NCI-H187 (cell line): Measurements from ENCODE around the gene LYSET.
"Not testable (repeated sequence)": the region's sequence is repeated elsewhere in the genome, so short reads cannot be mapped to it uniquely, and the experiment has no call there.

Source experiments
- DNase-seq, 2 experiments: peaks; one replicate each; lab custom pipeline; 2025; lab: John Stamatoyannopoulos, UW

Gene LYSET

DNA sequence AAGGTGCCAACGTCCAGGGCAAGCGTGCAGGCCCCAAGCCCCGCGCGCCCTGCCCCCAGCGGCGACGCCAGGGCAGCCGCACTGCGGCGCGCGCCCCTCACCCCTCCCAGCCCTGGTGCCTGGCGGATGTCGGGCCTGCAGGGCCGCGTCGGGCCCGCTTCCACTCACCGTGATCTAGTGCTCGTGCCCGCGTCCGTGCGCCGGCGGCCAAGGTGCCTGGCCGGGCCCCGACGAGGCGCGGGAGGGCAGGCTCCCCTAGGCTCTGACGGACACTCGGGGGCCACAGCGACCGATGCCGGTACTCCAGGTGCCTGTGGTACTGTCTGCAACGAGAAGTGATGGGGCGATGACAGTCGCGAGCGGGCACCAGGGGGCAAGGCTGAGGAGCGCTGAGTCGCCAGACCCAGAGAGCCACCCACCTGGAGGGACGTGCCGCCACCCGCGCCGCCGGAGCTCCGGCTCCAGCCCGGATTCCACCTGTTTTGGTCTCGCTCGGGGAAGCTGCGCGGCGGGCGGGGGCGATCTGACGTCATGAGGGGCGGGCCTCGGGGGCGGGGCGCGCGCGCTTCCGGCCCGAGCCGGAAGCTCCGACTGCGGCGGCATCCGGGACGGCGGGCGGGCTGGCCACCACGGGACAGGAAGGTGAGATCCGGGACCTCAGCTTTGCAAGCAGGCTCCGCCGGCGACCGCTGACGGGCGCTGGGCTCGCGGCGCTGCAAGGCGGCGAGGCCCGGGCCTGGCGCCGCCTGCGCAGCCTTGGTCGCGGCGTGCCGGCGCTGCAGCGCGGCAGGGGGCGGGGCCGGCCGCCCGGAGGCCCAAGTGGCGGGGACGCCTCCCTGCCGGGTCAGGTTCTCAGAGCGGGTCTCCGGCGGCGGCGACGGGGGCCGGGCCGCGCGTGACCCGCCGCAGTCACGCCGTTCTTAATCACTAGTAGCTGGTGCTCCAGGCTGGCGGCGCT is at the start of gene LYSET, which contains the start of gene MOAP1:
LYSET (plus strand) TSS at position 927 of the 958 bp plus-strand sequence. CDS start 89 bp downstream, outside the sequence.
MOAP1 (minus strand) TSS at position 507 of the 958 bp plus-strand sequence. CDS start 655 bp downstream, outside the sequence.
- DNase-seq = peak; percentile 63 to 84

- DNase-seq = no peak
These were observed 49.7 kb upstream of the LYSET start for GRCh38 chr14:93135399-93135798.

DNA sequence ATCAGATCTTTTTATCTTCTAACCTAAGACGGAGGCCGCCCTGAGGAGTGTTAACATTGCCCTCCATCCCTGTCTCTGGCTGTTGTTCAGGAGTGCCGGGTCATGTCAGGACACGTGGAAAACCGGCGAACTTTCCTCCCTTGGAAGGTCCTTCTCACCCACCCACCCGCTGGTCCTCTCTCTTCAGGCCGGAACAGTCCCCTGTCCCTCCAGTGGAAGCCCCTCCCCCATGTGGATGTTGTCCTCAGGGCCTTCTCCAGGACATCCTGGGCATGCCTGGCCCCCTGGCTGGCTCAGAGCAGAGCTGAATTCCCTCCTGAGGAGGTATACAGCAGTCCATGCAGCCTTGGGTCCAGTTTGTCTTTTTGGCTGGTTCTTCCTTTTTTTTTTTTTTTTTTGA is 49.1 kb upstream of the LYSET start:
- DNase-seq = no peak

DNA sequence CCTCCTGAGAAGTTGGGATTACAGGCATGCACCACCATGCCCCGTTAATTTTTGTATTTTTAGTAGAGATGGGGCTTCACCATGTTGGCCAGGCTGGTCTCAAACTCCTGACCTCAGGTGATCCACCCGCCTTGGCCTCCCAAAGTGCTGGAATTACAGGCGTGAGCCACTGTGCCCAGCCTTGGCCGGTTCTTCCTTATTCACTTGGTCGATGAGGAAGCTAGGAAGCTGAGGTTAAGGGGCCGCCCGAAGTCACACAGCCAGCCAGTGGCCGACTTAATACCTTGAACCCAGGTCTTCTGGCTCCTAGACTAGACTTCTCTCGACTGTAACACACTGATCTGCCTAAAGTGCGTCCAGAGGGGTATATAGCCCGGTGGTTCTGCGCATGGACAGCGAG is 48.6 kb upstream of the LYSET start:
- DNase-seq = not testable (repeated sequence)

DNA sequence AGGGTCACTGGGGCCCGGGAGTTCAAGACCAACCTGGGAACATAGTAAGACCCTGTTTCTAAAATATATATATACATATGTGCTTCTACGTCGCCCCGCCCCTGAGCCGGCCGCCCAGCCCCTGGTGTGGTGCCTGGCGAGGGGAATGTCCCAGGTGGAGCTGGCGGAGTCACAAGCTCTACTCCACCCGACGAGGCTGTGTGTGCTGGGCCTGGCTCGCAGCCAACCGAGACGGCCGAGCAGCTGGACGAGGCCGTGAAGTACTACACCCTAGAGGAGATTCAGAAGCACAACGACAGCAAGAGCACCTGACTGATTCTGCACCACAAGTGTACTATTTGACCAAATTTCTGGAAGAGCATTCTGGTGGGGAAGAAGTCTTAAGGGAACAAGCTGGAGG is 47.3 kb upstream of the LYSET start:
- DNase-seq = peak; percentile 56 to 82

- no peak for DNase-seq
These were observed 42.1 kb upstream of the LYSET start for GRCh38 chr14:93142854-93143652.

DNA sequence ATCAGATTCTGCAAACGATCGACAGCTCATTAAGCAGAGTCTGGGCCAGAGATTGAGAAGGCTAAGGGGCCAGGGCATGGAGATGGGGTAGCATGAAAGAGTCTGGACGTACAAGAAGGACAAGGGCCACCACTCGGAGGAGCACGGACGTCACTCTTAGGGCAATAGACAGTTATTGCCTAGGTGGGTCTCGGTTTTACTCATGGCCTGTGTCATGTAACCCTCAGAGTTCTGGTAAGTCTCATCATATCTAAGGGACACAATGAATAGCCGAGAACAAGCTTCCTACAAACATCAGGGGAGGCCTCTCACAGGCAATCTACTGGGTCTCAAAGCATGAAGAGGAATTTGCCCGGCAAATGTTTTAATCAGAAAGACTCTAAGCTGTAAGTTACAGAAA is 39.0 kb upstream of the LYSET start:
- no peak for DNase-seq

DNA sequence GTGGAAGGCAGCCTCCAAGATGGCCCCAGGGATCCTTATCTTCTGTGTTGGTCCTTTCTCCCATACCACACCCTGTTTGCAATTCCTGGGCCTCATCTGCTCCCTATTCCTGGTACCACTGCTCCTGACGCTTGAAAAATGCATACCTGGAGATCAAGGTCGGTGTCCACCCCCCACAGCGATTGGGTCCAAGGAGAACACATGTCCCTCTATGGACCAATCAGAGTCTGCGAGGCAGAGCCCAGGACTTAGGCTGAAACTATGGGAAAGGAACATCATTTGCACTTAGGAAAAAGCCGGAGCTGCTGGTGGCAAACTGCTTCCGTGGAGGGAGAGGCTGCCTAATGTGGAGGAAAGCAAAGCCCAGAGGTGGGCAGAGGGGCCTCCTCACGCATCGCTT is 36.1 kb upstream of the LYSET start:
- DNase-seq = no peak

- DNase-seq = no peak
These were observed 34.6 kb upstream of the LYSET start for GRCh38 chr14:93150227-93151208.

DNA sequence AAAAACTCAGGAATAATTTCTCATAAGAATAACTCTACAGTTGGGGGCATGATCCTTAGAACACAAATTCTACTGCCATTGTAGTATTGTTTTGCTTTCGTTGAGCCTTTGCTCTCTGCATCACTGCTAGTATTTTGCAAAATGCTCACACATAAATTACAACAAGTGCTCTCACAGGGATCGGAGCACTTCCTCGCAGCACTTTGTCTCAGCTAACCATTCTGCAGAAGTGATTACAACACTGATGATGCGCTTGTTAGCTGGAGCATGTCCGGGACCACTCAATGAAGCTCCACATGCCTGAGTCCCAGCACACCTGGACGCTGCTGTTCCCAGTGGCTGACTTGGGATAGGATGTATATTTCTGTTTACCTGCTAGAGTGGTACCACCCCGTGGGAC is 32.0 kb upstream of the LYSET start:
- DNase-seq = peak in 1 of 2 experiments; percentile 55

DNA sequence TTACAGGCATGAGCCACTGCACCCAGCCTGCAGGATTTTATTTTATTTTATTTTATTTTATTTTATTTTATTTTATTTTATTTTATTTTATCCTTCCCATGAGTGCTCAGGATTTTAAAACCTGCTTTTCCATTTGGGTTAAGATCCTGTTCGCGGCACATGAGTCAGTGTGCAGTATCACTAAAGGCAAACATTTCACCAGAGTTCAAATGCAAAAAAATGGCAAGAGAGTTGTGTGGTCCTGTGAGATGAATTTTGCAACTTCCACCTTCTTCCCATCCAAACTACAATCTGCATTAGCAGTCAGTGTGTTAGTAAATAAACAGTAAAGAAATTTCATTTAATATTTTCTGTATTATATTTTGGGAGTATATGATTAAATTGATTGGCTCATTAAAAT is 29.4 kb upstream of the LYSET start:
- no peak for DNase-seq

DNA sequence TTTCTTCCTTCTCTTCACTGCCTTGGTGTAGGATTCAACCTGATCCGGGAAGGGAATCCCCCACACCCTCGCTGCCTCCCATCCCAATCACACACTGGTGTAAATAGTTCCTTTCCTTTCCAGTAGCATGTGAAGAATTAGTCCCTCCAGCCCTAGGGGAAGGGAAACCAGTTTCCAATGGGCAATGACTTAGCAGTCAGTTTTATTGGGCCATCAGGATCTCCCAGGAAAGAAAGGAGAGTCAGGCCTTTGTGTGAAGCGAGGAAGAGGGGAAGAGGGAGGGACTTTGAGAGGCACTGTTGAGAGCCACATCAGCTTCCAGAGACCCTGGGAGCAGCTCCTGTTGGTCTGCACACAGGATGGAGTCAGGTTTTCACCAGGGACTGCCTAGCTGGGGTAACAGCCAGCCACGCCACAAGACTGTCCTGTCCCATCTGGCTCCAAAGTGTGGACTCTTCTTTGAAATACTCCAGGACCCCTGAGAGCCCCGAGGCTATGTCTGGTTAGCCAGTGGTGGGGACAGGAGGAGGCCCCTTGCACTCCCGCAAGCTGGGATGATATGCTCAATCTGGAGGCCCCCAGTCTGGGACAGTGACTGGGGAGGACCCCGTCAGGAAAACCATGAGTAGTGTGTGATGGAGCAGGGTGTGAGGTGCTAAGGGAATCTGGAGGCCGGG is 28.3 kb upstream of the LYSET start:
- no peak for DNase-seq

DNA sequence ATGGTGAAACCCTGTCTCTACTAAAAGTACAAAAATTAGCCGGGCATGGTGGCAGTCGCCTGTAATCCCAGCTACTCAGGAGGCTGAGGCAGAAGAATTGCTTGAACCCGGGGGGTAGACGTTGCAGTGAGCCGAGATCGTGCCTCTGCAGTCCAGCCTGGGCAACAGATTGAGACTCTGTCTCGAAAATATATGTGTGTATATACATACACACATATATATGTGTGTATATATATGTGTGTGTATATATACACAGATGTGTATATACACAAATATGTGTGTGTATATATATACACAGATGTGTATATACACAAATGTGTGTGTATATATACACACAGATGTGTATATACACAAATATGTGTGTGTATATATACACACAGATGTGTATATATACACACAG is 26.8 kb upstream of the LYSET start:
- DNase-seq = not testable (repeated sequence)

GRCh38 chr14:93159625-93160352 is 25.3 kb upstream of the LYSET start:
- not testable (repeated sequence) for DNase-seq

DNA sequence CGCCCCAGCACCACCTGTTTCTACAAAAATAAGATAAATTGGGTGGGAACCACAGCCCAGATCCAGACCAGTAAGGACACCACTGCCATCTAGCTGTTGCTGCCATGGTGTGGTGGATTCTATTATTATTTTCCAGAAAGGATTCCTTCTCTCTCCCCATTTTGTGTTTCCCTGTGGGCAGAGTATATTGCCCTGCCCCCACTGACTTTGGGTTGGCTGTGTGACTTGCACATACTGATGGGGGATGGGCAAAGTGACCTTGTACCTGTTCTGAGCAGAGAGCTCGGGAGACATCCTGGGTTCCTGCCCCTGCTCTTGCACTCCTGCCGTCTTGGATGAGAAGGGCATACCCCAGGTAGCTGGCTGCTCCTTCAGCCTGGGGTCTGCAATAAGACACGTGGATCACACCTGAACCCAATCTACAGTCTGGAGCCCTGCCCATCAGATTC is 24.7 kb upstream of the LYSET start:
- DNase-seq = no peak

DNA sequence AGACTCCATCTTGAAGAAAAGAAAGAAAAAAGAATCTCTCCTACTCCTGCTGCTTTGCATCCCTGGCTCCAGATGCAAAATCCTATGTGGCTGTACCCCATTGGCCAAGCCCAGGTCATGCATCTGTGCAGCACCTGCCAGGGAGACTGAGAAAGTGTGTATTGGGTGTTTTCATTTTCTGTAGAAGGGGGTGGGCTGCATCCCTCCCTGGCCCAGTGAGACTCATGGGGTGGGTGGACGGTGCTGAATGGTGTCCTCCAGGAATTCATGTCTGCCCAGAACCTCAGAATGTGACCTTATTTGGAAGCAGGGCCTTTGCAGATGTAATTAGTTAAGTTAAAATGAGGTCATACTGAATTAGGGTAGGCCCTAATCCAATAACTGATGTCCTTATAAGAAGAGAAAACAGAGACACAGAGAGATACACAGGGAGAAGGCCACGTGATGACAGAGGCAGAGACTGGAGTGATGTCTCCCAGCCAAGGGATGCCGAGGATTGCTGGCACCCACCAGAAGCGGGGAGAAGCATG is 23.6 kb upstream of the LYSET start:
- no peak for DNase-seq

GRCh38 chr14:93163564-93163963 is 21.6 kb upstream of the LYSET start:
- no peak for DNase-seq

DNA sequence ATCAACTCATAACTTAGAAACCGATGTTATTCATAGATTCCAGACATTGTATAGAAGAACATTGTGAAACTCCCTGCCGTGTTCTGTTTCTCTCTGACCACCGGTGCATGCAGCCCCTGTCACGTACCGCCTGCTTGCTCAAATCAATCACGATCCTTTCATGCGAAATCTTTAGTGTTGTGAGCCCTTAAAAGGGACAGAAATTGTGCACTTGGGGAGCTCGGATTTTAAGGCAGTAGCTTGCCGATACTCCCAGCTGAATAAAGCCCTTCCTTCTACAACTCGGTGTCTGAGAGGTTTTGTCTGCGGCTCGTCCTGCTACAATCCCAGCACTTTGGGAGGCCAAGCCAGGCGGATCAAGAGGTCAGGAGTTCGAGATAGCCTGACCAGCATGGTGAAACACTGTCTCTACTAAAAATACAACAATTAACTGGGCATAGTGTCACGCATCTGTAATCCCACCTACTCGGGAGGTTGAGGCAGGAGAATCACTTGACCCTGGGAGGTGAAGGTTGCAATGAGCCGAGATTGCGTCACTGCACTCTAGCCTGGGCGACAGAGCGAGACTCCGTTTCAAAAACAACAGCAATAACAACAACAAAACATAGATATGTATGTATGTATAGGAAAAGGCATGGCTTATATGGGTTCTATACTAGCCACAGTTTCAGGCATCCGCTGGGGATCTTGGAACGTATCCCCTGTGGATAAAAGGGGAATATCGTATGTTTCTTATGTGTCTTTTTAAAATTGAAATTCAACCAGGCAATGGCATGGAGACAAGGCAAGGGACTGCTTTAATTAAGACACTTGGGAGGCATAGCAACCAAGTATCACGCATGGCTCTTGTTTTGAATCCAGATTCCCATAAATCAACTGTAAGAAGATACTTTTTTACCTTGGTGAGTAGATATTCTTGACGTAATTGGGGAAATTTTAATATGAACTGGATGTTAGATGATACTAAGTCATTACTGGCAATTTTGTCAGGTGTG is 19.5 kb upstream of the LYSET start:
- DNase-seq = not testable (repeated sequence)

DNA sequence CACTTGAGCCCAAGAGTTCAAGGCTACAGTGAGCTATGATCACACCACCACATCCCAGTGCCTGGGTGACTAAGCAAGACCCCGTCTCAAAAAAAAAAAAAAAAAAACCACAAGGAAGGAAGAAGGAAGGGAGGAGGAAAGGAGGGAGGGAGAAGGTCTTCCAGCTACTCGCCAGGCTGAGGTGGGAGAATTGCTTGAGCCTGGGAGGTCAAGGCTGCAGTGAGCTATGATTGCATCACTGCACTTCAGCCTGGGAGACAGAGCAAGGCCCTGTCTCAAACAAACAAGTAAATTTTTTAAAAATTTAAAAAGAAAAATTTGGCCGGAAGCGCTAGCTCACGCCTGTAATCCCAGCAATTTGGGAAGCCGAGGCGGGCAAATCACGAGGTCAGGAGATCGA is 16.5 kb upstream of the LYSET start:
- not testable (repeated sequence) for DNase-seq
